Stomach (tissue), 4 donors: ENCODE measurements around the gene DNAH6.

Experiments used
- CTCF ChIP-seq, 7 experiments: fragments of 450-650 bp in 4 of 7; fragments of 200-600 bp in 3 of 7; sonication (generic) in 3 of 7; IDR thresholded peaks; one replicate each; pipeline ENCODE4 v1.5.1; 2016 to 2019; ENCODE audit warnings: antibody characterized with exemption in 7 of 7, control low read depth in 2 of 7, mild to moderate bottlenecking in 1 of 7
- EP300 ChIP-seq: sonication (generic); formaldehyde crosslinking; IDR thresholded peaks from one replicate; pipeline ENCODE4 v1.6.1; 2017; ENCODE audit warnings: antibody characterized with exemption
- POLR2A ChIP-seq, 4 donors: fragments of 450-650 bp; IDR thresholded peaks; one replicate each; pipeline ENCODE4 v1.6.1; 2016; ENCODE audit warnings: antibody characterized with exemption in 4 of 4, control low read depth in 2 of 4, mild to moderate bottlenecking in 1 of 4, moderate library complexity in 1 of 4

GRCh38 chr2:84846041-84846663 is 329.9 kb downstream of the DNAH6 start:
- TF ChIP-seq POLR2A (IDR thresholded peaks at IDR 0.05) = no peak
- TF ChIP-seq CTCF (IDR thresholded peaks at IDR 0.05) = no peak
- TF ChIP-seq EP300 = no peak
